Colonic mucosa (tissue), 4 donors: ENCODE data around the gene TLNRD1. TPM values are rescaled to one million over a fixed set of nuclear protein-coding genes. Genes with fewer than 3 reads are reported as not detected.

Experiments
- DNase-seq: peaks from one replicate; pipeline ENCODE4 v3.0.0-alpha.2; 2020
- H3K27ac ChIP-seq: fragments of 200-600 bp; one replicate; pipeline ENCODE4 v1.8.0; 2021
- H3K27me3 ChIP-seq: fragments of 200-600 bp; one replicate; pipeline ENCODE4 v1.8.0; 2021
- H3K36me3 ChIP-seq: fragments of 200-600 bp; one replicate; pipeline ENCODE4 v1.8.0; 2021
- H3K4me1 ChIP-seq: fragments of 200-600 bp; one replicate; pipeline ENCODE4 v1.8.0; 2021; ENCODE audit warnings: mild to moderate bottlenecking
- H3K4me3 ChIP-seq: fragments of 200-600 bp; one replicate; pipeline ENCODE4 v1.8.0; 2021
- H3K9ac ChIP-seq, 2 donors: one replicate each; pipeline ENCODE4 v1.7.0; 2013; ENCODE audit warnings: control low read depth in 2 of 2, low read depth in 2 of 2, low read length in 2 of 2
- H3K9me3 ChIP-seq: fragments of 200-600 bp; one replicate; pipeline ENCODE4 v1.8.0; 2021
- CTCF ChIP-seq: fragments of 200-600 bp; IDR thresholded peaks from one replicate; pipeline ENCODE4 v1.8.0; 2022; ENCODE audit warnings: antibody characterized with exemption, mild to moderate bottlenecking
- intact Hi-C: fragments of 100-400 bp; cut with DNase I; formaldehyde crosslinking; loops from one replicate; pipeline ENCODE4 v1.14.1; 2022
- total RNA-seq, 2 donors: library from RNA; stranded (reverse); fragmentation: NEBNext Ultra II Directional in 1 of 2; extraction: Animal tissue kit (Norgen Biotek cat#: 25700) in 1 of 2; gene quantifications; one replicate each; pipeline ENCODE4 v1.2.1, GENCODE V29; 2021
- donor health status: healthy.
- donor health status: DM: no; HTN: no; CAD: no.
- donor health status: DM: no; HTN: no; CAD: no.

The TLNRD1 gene
- total RNA-seq, 2 donors from 2014 or later = 28.5 to 33.3 TPM

GRCh38 chr15:81025721-81026370 lies 25.1 kb downstream of the TLNRD1 start:
- intact Hi-C loops = no loop called here
- no peak for DNase-seq
- no peak overlapping the region for H3K9ac ChIP-seq
- H3K9me3 ChIP-seq = no peaks in the 10 kb centered on the region
- H3K4me1 ChIP-seq = no peaks in the 10 kb centered on the region
- H3K36me3 ChIP-seq = no peaks in the 10 kb centered on the region
- no peak overlapping the region for H3K4me3 ChIP-seq
- H3K27me3 ChIP-seq = no peaks in the 10 kb centered on the region
- TF ChIP-seq CTCF = no peak
- H3K27ac ChIP-seq = no peak overlapping the region

GRCh38 chr15:81026836-81027599 lies 26.3 kb downstream of the TLNRD1 start:
- no peaks in the 10 kb centered on the region for H3K36me3 ChIP-seq
- no peak for TF ChIP-seq CTCF

GRCh38 chr15:81029414-81030300 lies 28.9 kb downstream of the TLNRD1 start:
- TF ChIP-seq CTCF = no peak
- Histone ChIP-seq H3K9ac (no peak overlapping the region), H3K9me3 (no peaks in the 10 kb centered on the region), H3K27ac (no peak overlapping the region), H3K4me1 (no peaks in the 10 kb centered on the region), H3K4me3 (no peak overlapping the region), H3K36me3 (no peaks in the 10 kb centered on the region), H3K27me3 (no peaks in the 10 kb centered on the region)
- DNase-seq = no peak
- intact Hi-C loops = no loop called here

More at GRCh38 chr15:81026836-81027599, 26.3 kb downstream of the TLNRD1 start:
- Histone ChIP-seq H3K4me3 (no peak overlapping the region), H3K9ac (no peak overlapping the region), H3K27ac (no peak overlapping the region), H3K27me3 (no peaks in the 10 kb centered on the region), H3K9me3 (no peaks in the 10 kb centered on the region), H3K4me1 (no peaks in the 10 kb centered on the region)
- DNase-seq = no peak
- intact Hi-C loops = no loop called here

GRCh38 chr15:81030301-81030750 lies 29.6 kb downstream of the TLNRD1 start:
- Histone ChIP-seq H3K4me3 (no peak overlapping the region), H3K4me1 (no peaks in the 10 kb centered on the region), H3K9ac (no peak overlapping the region), H3K36me3 (no peaks in the 10 kb centered on the region), H3K27ac (no peak overlapping the region), H3K27me3 (no peaks in the 10 kb centered on the region), H3K9me3 (no peaks in the 10 kb centered on the region)
- TF ChIP-seq CTCF = no peak
- DNase-seq = no peak
- intact Hi-C loops = no loop called here

GRCh38 chr15:81031203-81031602 lies 30.5 kb downstream of the TLNRD1 start:
- H3K9me3 ChIP-seq = no peaks in the 10 kb centered on the region
- no peaks in the 10 kb centered on the region for H3K4me1 ChIP-seq
- H3K27ac ChIP-seq = no peak overlapping the region
- no peaks in the 10 kb centered on the region for H3K27me3 ChIP-seq
- no peak for DNase-seq
- intact Hi-C loops = no loop called here
- H3K4me3 ChIP-seq = no peak overlapping the region
- no peak overlapping the region for H3K9ac ChIP-seq
- no peak for TF ChIP-seq CTCF
- H3K36me3 ChIP-seq = no peaks in the 10 kb centered on the region
